ENCODE results near the gene IGSF3.

GRCh38 chr1:116671912-116672311, 4.4 kb upstream of the IGSF3 start:
- TF ChIP-seq CTCF (IDR thresholded peaks at IDR 0.05; ENCODE audit: control extremely low read depth in 1 of 3, insufficient read depth in 1 of 3, low read depth in 1 of 3, low read length in 3 of 3) = no peak
- TF ChIP-seq POLR2AphosphoS5 (IDR thresholded peaks at IDR 0.05; ENCODE audit: low read depth, low read length) = no peak
- TF ChIP-seq SAP30 (IDR thresholded peaks at IDR 0.05; ENCODE audit: insufficient read depth, insufficient replicate concordance, low read length) = no peak
- no peak for TF ChIP-seq YY1 (IDR thresholded peaks at IDR 0.05; ENCODE audit: low read depth, low read length)
- no peak for TF ChIP-seq ATF2 (IDR thresholded peaks at IDR 0.05; ENCODE audit: low read length)

All from H1 (cell line).